HepG2 (cell line): ENCODE results near the gene CCDC34. TPM values are rescaled to one million over a fixed set of nuclear protein-coding genes. Genes with fewer than 3 reads are reported as not detected.

Experiments used
- ATRX ChIP-seq: sonication (generic); formaldehyde crosslinking; IDR thresholded peaks from 2 replicates; pipeline ENCODE4 v1.4.0; 2020; ENCODE audit warnings: missing genetic modification reagents, borderline replicate concordance
- BHLHE40 ChIP-seq: IDR thresholded peaks from 2 replicates; pipeline ENCODE4 v1.6.1; 2011; ENCODE audit warnings: low read length, improper control_type of control experiment
- CREB1 ChIP-seq, 2 experiments: fragments of 450-650 bp in 1 of 2; IDR thresholded peaks; 2 replicates each; pipeline ENCODE4 v1.6.1; 2016 to 2017; ENCODE audit warnings: control low read depth in 1 of 2, mild to moderate bottlenecking in 1 of 2, missing compliant biosample characterization in 1 of 2, missing genetic modification characterization in 1 of 2
- ERF ChIP-seq: IDR thresholded peaks from 2 replicates; pipeline ENCODE4 v1.6.1; 2018; ENCODE audit warnings: missing biosample characterization, missing genetic modification reagents
- IRF2 ChIP-seq: IDR thresholded peaks from 2 replicates; pipeline ENCODE4 v1.6.1; 2018; ENCODE audit warnings: missing genetic modification reagents, missing compliant biosample characterization
- KDM3A ChIP-seq: IDR thresholded peaks from 2 replicates; pipeline ENCODE4 v1.6.1; 2018; ENCODE audit warnings: low read depth, missing compliant biosample characterization
- MEIS2 ChIP-seq: sonication (generic); formaldehyde crosslinking; IDR thresholded peaks from 2 replicates; pipeline ENCODE4 v1.9.0; 2021; ENCODE audit warnings: mild to moderate bottlenecking, missing genetic modification reagents
- MTF2 ChIP-seq: sonication (generic); formaldehyde crosslinking; IDR thresholded peaks from 2 replicates; pipeline ENCODE4 v1.5.0; 2020; ENCODE audit warnings: missing genetic modification reagents, borderline replicate concordance
- NCOA1 ChIP-seq: sonication (generic); formaldehyde crosslinking; IDR thresholded peaks from 2 replicates; pipeline ENCODE4 v1.9.0; 2021; ENCODE audit warnings: missing genetic modification reagents
- NFKB2 ChIP-seq: sonication (generic); formaldehyde crosslinking; IDR thresholded peaks from 2 replicates; pipeline ENCODE4 v1.4.0; 2020; ENCODE audit warnings: missing genetic modification reagents, borderline replicate concordance
- NR2F6 ChIP-seq, 2 experiments: IDR thresholded peaks; 2 replicates each; pipeline ENCODE4 v1.6.1; 2016; ENCODE audit warnings: antibody characterized with exemption in 1 of 2, mild to moderate bottlenecking in 1 of 2
- POGK ChIP-seq: sonication (generic); formaldehyde crosslinking; conservative IDR thresholded peaks from 2 replicates; pipeline ENCODE4 v1.8.0; 2022; ENCODE audit warnings: mild to moderate bottlenecking, moderate library complexity, missing genetic modification reagents
- PRDM4 ChIP-seq: sonication (generic); formaldehyde crosslinking; IDR thresholded peaks from 2 replicates; pipeline ENCODE4 v1.9.0; 2021; ENCODE audit warnings: missing genetic modification reagents, borderline replicate concordance
- RELA ChIP-seq: sonication (generic); formaldehyde crosslinking; IDR thresholded peaks from 2 replicates; pipeline ENCODE4 v1.4.0; 2020; ENCODE audit warnings: missing genetic modification reagents
- RXRA ChIP-seq: sonication (generic); formaldehyde crosslinking; IDR thresholded peaks from 2 replicates; pipeline ENCODE4 v1.5.1; 2020; ENCODE audit warnings: missing genetic modification reagents
- TBX3 ChIP-seq: fragments of 450-650 bp; IDR thresholded peaks from 2 replicates; pipeline ENCODE4 v1.6.1; 2017; ENCODE audit warnings: antibody characterized with exemption, mild to moderate bottlenecking, inconsistent platforms, borderline replicate concordance
- ZBTB2 ChIP-seq: sonication (generic); formaldehyde crosslinking; IDR thresholded peaks from 2 replicates; pipeline ENCODE4 v1.8.0; 2022; ENCODE audit warnings: low read depth, missing genetic modification reagents
- ZNF282 ChIP-seq: fragments of 450-650 bp; IDR thresholded peaks from 2 replicates; pipeline ENCODE4 v1.6.1; 2018; ENCODE audit not compliant: partially characterized antibody
- ZNF501 ChIP-seq: sonication (generic); formaldehyde crosslinking; IDR thresholded peaks from 2 replicates; pipeline ENCODE4 v1.5.1; 2020; ENCODE audit warnings: mild to moderate bottlenecking, moderate library complexity, missing genetic modification reagents
- ZNF580 ChIP-seq: IDR thresholded peaks from 2 replicates; pipeline ENCODE4 v1.6.1; 2016; ENCODE audit warnings: low read depth, borderline replicate concordance
- ZNF639 ChIP-seq: conservative IDR thresholded peaks from 2 replicates; pipeline ENCODE4 v1.6.1; 2018; ENCODE audit warnings: missing genetic modification reagents
- ZNF678 ChIP-seq: sonication (generic); formaldehyde crosslinking; IDR thresholded peaks from 2 replicates; pipeline ENCODE4 v1.4.0; 2020; ENCODE audit warnings: mild to moderate bottlenecking, missing genetic modification reagents
- ZNF850 ChIP-seq: sonication (generic); formaldehyde crosslinking; conservative IDR thresholded peaks from 2 replicates; pipeline ENCODE4 v1.9.0; 2021; ENCODE audit warnings: mild to moderate bottlenecking, missing genetic modification reagents
- ZSCAN25 ChIP-seq: sonication (generic); formaldehyde crosslinking; IDR thresholded peaks from 2 replicates; pipeline ENCODE4 v1.8.0; 2022; ENCODE audit warnings: mild to moderate bottlenecking, missing genetic modification reagents
- polyA plus RNA-seq, 8 experiments: library from polyadenylated mRNA; depleted of rRNA in 3 of 8; stranded (reverse) in 7 of 8; unstranded in 1 of 8; fragments of >200 nt; fragmentation: Illumina TruSeq in 4 of 8; extraction: Trizol in 4 of 8; gene quantifications; 2 replicates each; pipeline versions ENCODE4 v1.2.1 to v1.2.3, GENCODE V29; 2011 to 2016; ENCODE audit warnings: low read depth in 4 of 8, missing spikeins in 1 of 8, mixed read lengths in 1 of 8; ENCODE audit not compliant: insufficient read depth in 1 of 8
- total RNA-seq, 5 experiments: library from RNA; depleted of rRNA; stranded (reverse); fragments of >200 nt; fragmentation: Illumina TruSeq; extraction: Trizol; gene quantifications; 2 replicates each; pipeline ENCODE4 v1.2.3, GENCODE V29; 2016; ENCODE audit warnings: low read depth in 1 of 5

CCDC34 gene
- total and polyA plus RNA-seq, 2 of the 13 experiments (the other 11 are each of a cell fraction or from before 2014, with no cell fraction given): 7.6 to 34.3 TPM

GRCh38 chr11:27395556-27396258, 32.7 kb upstream of the CCDC34 start (continued):
- TF ChIP-seq TBX3: peak; percentile 67; the same call in 1 of the 2 replicates
- no peak for TF ChIP-seq ZNF639 (CRISPR knock-in tag)
- no peak for TF ChIP-seq ZNF850
- TF ChIP-seq NCOA1 (CRISPR knock-in tag): no peak
- no peak for TF ChIP-seq NR2F6 (IDR thresholded peaks at IDR 0.05)
- peak; percentile 63; the same call in 1 of the 2 replicates for TF ChIP-seq NR2F6 (CRISPR knock-in tag; IDR thresholded peaks at IDR 0.05)
- TF ChIP-seq RELA (CRISPR knock-in tag): no peak
- TF ChIP-seq ZNF501 (CRISPR knock-in tag): no peak
- no peak for TF ChIP-seq ZNF580
- TF ChIP-seq MTF2 (CRISPR knock-in tag): no peak
- no peak for TF ChIP-seq KDM3A (CRISPR knock-in tag)
- TF ChIP-seq BHLHE40: no peak
- no peak for TF ChIP-seq ZNF282
- TF ChIP-seq ZSCAN25 (CRISPR knock-in tag): no peak
- no peak; the same call in 1 of the 2 replicates for TF ChIP-seq ERF (CRISPR knock-in tag)
- no peak; the same call in 1 of the 2 replicates for TF ChIP-seq RXRA (CRISPR knock-in tag)
- TF ChIP-seq PRDM4 (CRISPR knock-in tag): no peak
- TF ChIP-seq MEIS2 (CRISPR knock-in tag): no peak
- TF ChIP-seq ZBTB2 (CRISPR knock-in tag): no peak
- TF ChIP-seq ATRX (CRISPR knock-in tag): no peak
- TF ChIP-seq IRF2 (CRISPR knock-in tag): 0 out of 2 replicates have a peak, but pooled peaks have one; percentile 37
- TF ChIP-seq CREB1 (IDR thresholded peaks at IDR 0.05): 0 out of 2 replicates have a peak, but pooled peaks have one; percentile 35
- no peak for TF ChIP-seq CREB1 (CRISPR knock-in tag; IDR thresholded peaks at IDR 0.05)
- TF ChIP-seq NFKB2 (CRISPR knock-in tag): no peak
- TF ChIP-seq ZNF678: no peak
- no peak for TF ChIP-seq POGK (CRISPR knock-in tag)
